Ureter (tissue), 1 donor: ENCODE results near the gene GOLT1B. TPM values are rescaled to one million over a fixed set of nuclear protein-coding genes. Genes with fewer than 3 reads are reported as not detected.

Experiments used
- DNase-seq: peaks from one replicate; pipeline ENCODE4 v3.0.0-alpha.2; 2020; ENCODE audit warnings: low spot score
- total RNA-seq: library from RNA; stranded (reverse); gene quantifications from one replicate; pipeline ENCODE4 v1.2.4, GENCODE V29; 2023
- donor health status: DM: yes; HTN: yes; CAD: no.

Gene GOLT1B
- total RNA-seq, 1 donor from 2014 or later: 33.7 TPM

GRCh38 chr12:21566223-21566906, 64.8 kb downstream of the GOLT1B start:
- no peak for DNase-seq

GRCh38 chr12:21566907-21567394, 65.4 kb downstream of the GOLT1B start:
- DNase-seq: no peak

Other genes with a start within 250 kb of the GOLT1B start
- gene SLCO1A2, start 166.9 kb upstream of the GOLT1B start, total RNA-seq: not detected
- not detected for gene IAPP, start 128.9 kb upstream of the GOLT1B start, total RNA-seq
- gene PYROXD1, start 64.1 kb upstream of the GOLT1B start, total RNA-seq: 29.1 TPM
- 23.9 TPM for gene RECQL, start 154 bp upstream of the GOLT1B start, total RNA-seq
- not detected for gene SPX, start 24.5 kb downstream of the GOLT1B start, total RNA-seq
- gene GYS2, start 103.1 kb downstream of the GOLT1B start, total RNA-seq: 0.16 TPM
- 614 TPM for gene LDHB, start 156.1 kb downstream of the GOLT1B start, total RNA-seq